K562 (cell line): Measurements from ENCODE around the gene SMIM41. TPM values are rescaled to one million over a fixed set of nuclear protein-coding genes. Genes with fewer than 3 reads are reported as not detected.

Experiments used
- ATF7 ChIP-seq: fragments of 450-650 bp; IDR thresholded peaks from 2 replicates; pipeline ENCODE4 v1.7.1; 2014; ENCODE audit warnings: mild to moderate bottlenecking, moderate library complexity
- COPS2 ChIP-seq: fragments of 450-650 bp; conservative IDR thresholded peaks from 2 replicates; pipeline ENCODE4 v1.6.1; 2016; ENCODE audit warnings: mild to moderate bottlenecking, moderate library complexity
- FOXJ2 ChIP-seq: fragments of 200-800 bp; sonication (Bioruptor generic); IDR thresholded peaks from 2 replicates; pipeline ENCODE4 v1.6.1; 2016; ENCODE audit warnings: missing genetic modification characterization, missing compliant biosample characterization
- GABPB2 ChIP-seq: fragments of 250-450 bp; sonication (Bioruptor Pico); conservative IDR thresholded peaks from 2 replicates; pipeline ENCODE4 v1.5.1; 2021; ENCODE audit warnings: mild to moderate bottlenecking
- HNRNPUL1 ChIP-seq: fragments of 200-400 bp; formaldehyde crosslinking; IDR thresholded peaks from 2 replicates; pipeline ENCODE4 v1.6.1; 2017; ENCODE audit warnings: low read length
- ILK ChIP-seq: fragments of 450-650 bp; IDR thresholded peaks from 2 replicates; pipeline ENCODE4 v1.6.1; 2016; ENCODE audit warnings: missing genetic modification characterization, low read depth, mild to moderate bottlenecking, missing compliant biosample characterization, moderate library complexity, borderline replicate concordance
- IRF2 ChIP-seq: sonication (generic); formaldehyde crosslinking; IDR thresholded peaks from 2 replicates; pipeline ENCODE4 v1.8.1; 2022; ENCODE audit warnings: mild to moderate bottlenecking, missing genetic modification reagents
- PCBP2 ChIP-seq: fragments of 200-400 bp; formaldehyde crosslinking; IDR thresholded peaks from 2 replicates; pipeline ENCODE4 v1.6.1; 2018; ENCODE audit warnings: low read length, low read depth, mild to moderate bottlenecking, moderate library complexity; ENCODE audit not compliant: poor library complexity, severe bottlenecking
- POLR2AphosphoS5 ChIP-seq: IDR thresholded peaks from 2 replicates; pipeline ENCODE4 v1.6.1; 2011; ENCODE audit warnings: mild to moderate bottlenecking, low read depth, low read length, moderate library complexity; ENCODE audit not compliant: control insufficient read depth, insufficient read depth
- SMC3 ChIP-seq: conservative IDR thresholded peaks from 2 replicates; pipeline ENCODE4 v1.6.1; 2011; ENCODE audit warnings: low read depth, low read length, improper control_type of control experiment; ENCODE audit not compliant: insufficient read depth
- ZBTB7A ChIP-seq: IDR thresholded peaks from 2 replicates; pipeline ENCODE4 v1.6.1; 2011; ENCODE audit warnings: low read depth, mild to moderate bottlenecking, low read length, moderate library complexity, borderline replicate concordance; ENCODE audit not compliant: control insufficient read depth
- ZFX ChIP-seq: sonication (generic); formaldehyde crosslinking; IDR thresholded peaks from 2 replicates; pipeline ENCODE4 v1.8.0; 2022; ENCODE audit warnings: mild to moderate bottlenecking, missing genetic modification reagents, moderate library complexity
- ZNF431 ChIP-seq: sonication (generic); formaldehyde crosslinking; IDR thresholded peaks from 2 replicates; pipeline ENCODE4 v1.8.0; 2022; ENCODE audit warnings: mild to moderate bottlenecking, missing genetic modification reagents
- ZNF507 ChIP-seq: conservative IDR thresholded peaks from 2 replicates; pipeline ENCODE4 v1.6.1; 2017; ENCODE audit warnings: missing genetic modification characterization, missing compliant biosample characterization
- polyA plus RNA-seq, 8 experiments: library from polyadenylated mRNA; depleted of rRNA in 4 of 8; stranded (reverse) in 5 of 8; unstranded in 3 of 8; fragments of >200 nt; fragmentation: Nextera tagmentation in 2 of 8; fragmentation: Illumina TruSeq in 1 of 8; extraction: Ambion mirVana in 2 of 8; extraction: Trizol in 1 of 8; gene quantifications; 2 replicates each; pipeline versions ENCODE4 v1.2.1 to v1.2.3, GENCODE V29; 2011 to 2014; ENCODE audit warnings: inconsistent platforms in 1 of 8, missing spikeins in 1 of 8
- total RNA-seq, 7 experiments: library from RNA; depleted of rRNA in 6 of 7; stranded (reverse); fragments of >200 nt in 6 of 7; fragmentation: Illumina TruSeq in 2 of 7; extraction: Trizol in 2 of 7; gene quantifications; 2 replicates each; pipeline versions ENCODE4 v1.2.1 to v1.2.3, GENCODE V29; 2011 to 2021; ENCODE audit warnings: low replicate concordance in 1 of 7
- TF ChIP-seq, protein P1 (sequence below): sonication (generic); formaldehyde crosslinking; IDR thresholded peaks from 2 replicates; pipeline ENCODE4 v1.8.0; 2022; ENCODE audit warnings: mild to moderate bottlenecking, missing genetic modification reagents
- TF ChIP-seq, protein P2 (sequence below): fragments of 450-650 bp; IDR thresholded peaks from 2 replicates; pipeline ENCODE4 v1.6.1; 2016; ENCODE audit warnings: antibody characterized with exemption
- TF ChIP-seq, protein P3 (sequence below): sonication (generic); formaldehyde crosslinking; IDR thresholded peaks from 2 replicates; pipeline ENCODE4 v1.8.1; 2022; ENCODE audit warnings: missing genetic modification reagents
- TF ChIP-seq, protein P4 (sequence below): fragments of 200-800 bp; sonication (Bioruptor generic); IDR thresholded peaks from 2 replicates; pipeline ENCODE4 v1.6.1; 2017; ENCODE audit warnings: missing genetic modification characterization, missing compliant biosample characterization

Gene SMIM41
- total and polyA plus RNA-seq, 9 of the 15 experiments (the other 6 are each of a cell fraction or from before 2014, with no cell fraction given) = not detected

DNA sequence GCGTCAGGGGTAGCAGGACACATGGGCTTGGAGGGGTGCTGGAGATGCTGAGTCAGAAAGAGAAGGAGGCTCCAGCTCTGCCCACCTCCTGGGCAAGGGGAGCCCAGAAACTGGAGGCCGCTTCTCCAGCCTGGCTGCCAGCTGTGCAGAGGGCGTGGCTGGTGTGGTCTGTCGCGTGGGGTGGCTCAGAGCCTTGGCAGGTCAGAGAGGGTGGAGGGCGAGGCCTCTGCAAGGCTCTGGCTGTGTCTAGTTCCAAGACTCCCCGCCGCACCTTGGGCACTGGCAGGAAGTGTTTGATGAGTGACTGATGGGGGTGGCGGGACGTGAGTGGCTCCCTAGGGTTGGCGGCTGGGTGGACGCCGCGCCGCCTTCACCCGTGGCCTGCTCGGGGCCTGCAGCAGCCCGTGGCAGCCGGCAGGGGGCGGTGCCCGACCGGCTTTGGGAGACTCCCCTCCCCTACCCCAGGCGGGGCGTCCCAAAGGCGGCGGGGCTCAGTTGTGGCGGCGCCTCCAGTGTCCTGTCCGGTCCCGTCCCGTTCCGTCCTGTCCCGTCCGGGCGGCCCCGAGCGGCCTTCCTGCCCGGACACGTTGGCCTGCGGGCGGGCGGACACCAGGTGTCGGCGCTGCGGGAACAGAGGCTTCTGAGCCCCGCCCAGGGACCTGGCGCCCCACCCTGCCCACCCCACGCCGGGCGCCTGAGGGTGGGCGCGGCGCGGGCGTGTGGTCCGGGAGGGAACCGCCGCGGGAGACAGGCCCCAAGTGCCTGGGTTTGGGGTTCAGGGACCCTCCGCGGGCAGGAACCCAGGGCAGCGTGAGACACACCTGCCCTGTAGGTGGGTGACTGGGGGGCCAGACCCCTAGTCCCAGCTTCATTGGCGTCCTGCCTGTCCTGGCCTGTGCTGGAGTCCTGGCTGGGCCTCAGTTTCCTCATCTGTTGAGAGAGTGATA is 72.6 kb downstream of the SMIM41 start (continued):
- TF ChIP-seq PCBP2 (no peak), GABPB2 (CRISPR knock-in tag) (no peak), ATF7 (no peak), ILK (no peak), ZBTB7A (peak; percentile 73; the same call in 1 of the 2 replicates), FOXJ2 (tag) (no peak), POLR2AphosphoS5 (no peak), SMC3 (peak; percentile 69), ZNF507 (tag) (no peak), ZNF431 (CRISPR knock-in tag) (no peak), ZFX (CRISPR knock-in tag) (0 out of 2 replicates have a peak, but pooled peaks have one; percentile 17), IRF2 (CRISPR knock-in tag) (no peak), HNRNPUL1 (no peak), COPS2 (no peak)
- TF ChIP-seq, protein P1, sequence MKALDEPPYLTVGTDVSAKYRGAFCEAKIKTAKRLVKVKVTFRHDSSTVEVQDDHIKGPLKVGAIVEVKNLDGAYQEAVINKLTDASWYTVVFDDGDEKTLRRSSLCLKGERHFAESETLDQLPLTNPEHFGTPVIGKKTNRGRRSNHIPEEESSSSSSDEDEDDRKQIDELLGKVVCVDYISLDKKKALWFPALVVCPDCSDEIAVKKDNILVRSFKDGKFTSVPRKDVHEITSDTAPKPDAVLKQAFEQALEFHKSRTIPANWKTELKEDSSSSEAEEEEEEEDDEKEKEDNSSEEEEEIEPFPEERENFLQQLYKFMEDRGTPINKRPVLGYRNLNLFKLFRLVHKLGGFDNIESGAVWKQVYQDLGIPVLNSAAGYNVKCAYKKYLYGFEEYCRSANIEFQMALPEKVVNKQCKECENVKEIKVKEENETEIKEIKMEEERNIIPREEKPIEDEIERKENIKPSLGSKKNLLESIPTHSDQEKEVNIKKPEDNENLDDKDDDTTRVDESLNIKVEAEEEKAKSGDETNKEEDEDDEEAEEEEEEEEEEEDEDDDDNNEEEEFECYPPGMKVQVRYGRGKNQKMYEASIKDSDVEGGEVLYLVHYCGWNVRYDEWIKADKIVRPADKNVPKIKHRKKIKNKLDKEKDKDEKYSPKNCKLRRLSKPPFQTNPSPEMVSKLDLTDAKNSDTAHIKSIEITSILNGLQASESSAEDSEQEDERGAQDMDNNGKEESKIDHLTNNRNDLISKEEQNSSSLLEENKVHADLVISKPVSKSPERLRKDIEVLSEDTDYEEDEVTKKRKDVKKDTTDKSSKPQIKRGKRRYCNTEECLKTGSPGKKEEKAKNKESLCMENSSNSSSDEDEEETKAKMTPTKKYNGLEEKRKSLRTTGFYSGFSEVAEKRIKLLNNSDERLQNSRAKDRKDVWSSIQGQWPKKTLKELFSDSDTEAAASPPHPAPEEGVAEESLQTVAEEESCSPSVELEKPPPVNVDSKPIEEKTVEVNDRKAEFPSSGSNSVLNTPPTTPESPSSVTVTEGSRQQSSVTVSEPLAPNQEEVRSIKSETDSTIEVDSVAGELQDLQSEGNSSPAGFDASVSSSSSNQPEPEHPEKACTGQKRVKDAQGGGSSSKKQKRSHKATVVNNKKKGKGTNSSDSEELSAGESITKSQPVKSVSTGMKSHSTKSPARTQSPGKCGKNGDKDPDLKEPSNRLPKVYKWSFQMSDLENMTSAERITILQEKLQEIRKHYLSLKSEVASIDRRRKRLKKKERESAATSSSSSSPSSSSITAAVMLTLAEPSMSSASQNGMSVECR (CRISPR knock-in tag) = peak; percentile 23; the same call in 1 of the 2 replicates
- TF ChIP-seq, protein P2, sequence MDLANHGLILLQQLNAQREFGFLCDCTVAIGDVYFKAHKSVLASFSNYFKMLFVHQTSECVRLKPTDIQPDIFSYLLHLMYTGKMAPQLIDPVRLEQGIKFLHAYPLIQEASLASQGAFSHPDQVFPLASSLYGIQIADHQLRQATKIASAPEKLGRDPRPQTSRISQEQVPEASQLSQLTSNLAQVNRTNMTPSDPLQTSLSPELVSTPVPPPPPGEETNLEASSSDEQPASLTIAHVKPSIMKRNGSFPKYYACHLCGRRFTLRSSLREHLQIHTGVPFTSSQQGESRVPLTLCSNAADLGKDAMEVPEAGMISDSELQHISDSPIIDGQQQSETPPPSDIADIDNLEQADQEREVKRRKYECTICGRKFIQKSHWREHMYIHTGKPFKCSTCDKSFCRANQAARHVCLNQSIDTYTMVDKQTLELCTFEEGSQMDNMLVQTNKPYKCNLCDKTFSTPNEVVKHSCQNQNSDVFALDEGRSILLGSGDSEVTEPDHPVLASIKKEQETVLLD = 0 out of 2 replicates have a peak, but pooled peaks have one; percentile 42
- TF ChIP-seq, protein P3, sequence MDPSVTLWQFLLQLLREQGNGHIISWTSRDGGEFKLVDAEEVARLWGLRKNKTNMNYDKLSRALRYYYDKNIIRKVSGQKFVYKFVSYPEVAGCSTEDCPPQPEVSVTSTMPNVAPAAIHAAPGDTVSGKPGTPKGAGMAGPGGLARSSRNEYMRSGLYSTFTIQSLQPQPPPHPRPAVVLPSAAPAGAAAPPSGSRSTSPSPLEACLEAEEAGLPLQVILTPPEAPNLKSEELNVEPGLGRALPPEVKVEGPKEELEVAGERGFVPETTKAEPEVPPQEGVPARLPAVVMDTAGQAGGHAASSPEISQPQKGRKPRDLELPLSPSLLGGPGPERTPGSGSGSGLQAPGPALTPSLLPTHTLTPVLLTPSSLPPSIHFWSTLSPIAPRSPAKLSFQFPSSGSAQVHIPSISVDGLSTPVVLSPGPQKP = no peak
- TF ChIP-seq, protein P4, sequence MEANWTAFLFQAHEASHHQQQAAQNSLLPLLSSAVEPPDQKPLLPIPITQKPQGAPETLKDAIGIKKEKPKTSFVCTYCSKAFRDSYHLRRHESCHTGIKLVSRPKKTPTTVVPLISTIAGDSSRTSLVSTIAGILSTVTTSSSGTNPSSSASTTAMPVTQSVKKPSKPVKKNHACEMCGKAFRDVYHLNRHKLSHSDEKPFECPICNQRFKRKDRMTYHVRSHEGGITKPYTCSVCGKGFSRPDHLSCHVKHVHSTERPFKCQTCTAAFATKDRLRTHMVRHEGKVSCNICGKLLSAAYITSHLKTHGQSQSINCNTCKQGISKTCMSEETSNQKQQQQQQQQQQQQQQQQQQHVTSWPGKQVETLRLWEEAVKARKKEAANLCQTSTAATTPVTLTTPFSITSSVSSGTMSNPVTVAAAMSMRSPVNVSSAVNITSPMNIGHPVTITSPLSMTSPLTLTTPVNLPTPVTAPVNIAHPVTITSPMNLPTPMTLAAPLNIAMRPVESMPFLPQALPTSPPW (CRISPR knock-in tag) = peak; percentile 47
